Activated T-cell treated with anti-CD3 and anti-CD28 coated beads for 48 hours (primary cell): ENCODE measurements around the gene AUTS2.

ENCODE experiments used
- DNase-seq: peaks from one replicate; pipeline ENCODE4 v3.0.0-alpha.2; 2020; ENCODE audit warnings: low read depth

The AUTS2 gene

GRCh38 chr7:69599955-69600709 lies 1.9 kb downstream of the AUTS2 start:
- DNase-seq = no peak

GRCh38 chr7:69600710-69601519 lies 2.6 kb downstream of the AUTS2 start:
- no peak for DNase-seq

- no peak for DNase-seq
Observed at GRCh38 chr7:69602522-69602921, 4.2 kb downstream of the AUTS2 start.

- DNase-seq = no peak
Observed at GRCh38 chr7:69603351-69603750, 5.1 kb downstream of the AUTS2 start.

- no peak for DNase-seq
Observed at GRCh38 chr7:69603937-69604494, 5.7 kb downstream of the AUTS2 start.

- DNase-seq = no peak
Observed at GRCh38 chr7:69605070-69605469, 6.8 kb downstream of the AUTS2 start.

- no peak for DNase-seq
Observed at GRCh38 chr7:69605546-69605945, 7.3 kb downstream of the AUTS2 start.

- no peak for DNase-seq
Observed at GRCh38 chr7:69608049-69608448, 9.8 kb downstream of the AUTS2 start.

GRCh38 chr7:69608878-69609277 lies 10.6 kb downstream of the AUTS2 start:
- no peak for DNase-seq

GRCh38 chr7:69609541-69610373 lies 11.5 kb downstream of the AUTS2 start:
- DNase-seq = no peak

- no peak for DNase-seq
Observed at GRCh38 chr7:69610374-69611084, 12.3 kb downstream of the AUTS2 start.

GRCh38 chr7:69612981-69613380 lies 14.7 kb downstream of the AUTS2 start:
- DNase-seq = no peak

GRCh38 chr7:69613846-69614245 lies 15.6 kb downstream of the AUTS2 start:
- no peak for DNase-seq

- no peak for DNase-seq
Observed at GRCh38 chr7:69615685-69616084, 17.4 kb downstream of the AUTS2 start.

GRCh38 chr7:69617364-69617763 lies 19.1 kb downstream of the AUTS2 start:
- no peak for DNase-seq

GRCh38 chr7:69619054-69619453 lies 20.8 kb downstream of the AUTS2 start:
- no peak for DNase-seq

GRCh38 chr7:69619635-69620034 lies 21.4 kb downstream of the AUTS2 start:
- DNase-seq = no peak

GRCh38 chr7:69620063-69620462 lies 21.8 kb downstream of the AUTS2 start:
- no peak for DNase-seq

GRCh38 chr7:69620650-69621049 lies 22.4 kb downstream of the AUTS2 start:
- DNase-seq = no peak

- no peak for DNase-seq
Observed at GRCh38 chr7:69622014-69622835, 23.9 kb downstream of the AUTS2 start.

GRCh38 chr7:69622960-69623359 lies 24.7 kb downstream of the AUTS2 start:
- no peak for DNase-seq
